ENCODE data around the gene ITPKA. TPM values are rescaled to one million over a fixed set of nuclear protein-coding genes. Genes with fewer than 3 reads are reported as not detected.

ITPKA gene
- total RNA-seq, 1 donor from 2014 or later = 1.0 TPM

- Mint-ChIP-seq H3K4me1 (ENCODE audit: low read depth) (no peaks in the 10 kb centered on the region), H3K4me3 (ENCODE audit: low read depth) (no peak overlapping the region), H3K36me3 (ENCODE audit: insufficient read depth) (peaks cover 7% of the 10 kb centered on the region), H3K27ac (no peak overlapping the region), H3K27me3 (no peaks in the 10 kb centered on the region), H3K9me3 (ENCODE audit: low read depth) (no peaks in the 10 kb centered on the region)
- no peak for DNase-seq (ENCODE audit: low spot score, unreplicated experiment)
- TF ChIP-seq, protein P1, sequence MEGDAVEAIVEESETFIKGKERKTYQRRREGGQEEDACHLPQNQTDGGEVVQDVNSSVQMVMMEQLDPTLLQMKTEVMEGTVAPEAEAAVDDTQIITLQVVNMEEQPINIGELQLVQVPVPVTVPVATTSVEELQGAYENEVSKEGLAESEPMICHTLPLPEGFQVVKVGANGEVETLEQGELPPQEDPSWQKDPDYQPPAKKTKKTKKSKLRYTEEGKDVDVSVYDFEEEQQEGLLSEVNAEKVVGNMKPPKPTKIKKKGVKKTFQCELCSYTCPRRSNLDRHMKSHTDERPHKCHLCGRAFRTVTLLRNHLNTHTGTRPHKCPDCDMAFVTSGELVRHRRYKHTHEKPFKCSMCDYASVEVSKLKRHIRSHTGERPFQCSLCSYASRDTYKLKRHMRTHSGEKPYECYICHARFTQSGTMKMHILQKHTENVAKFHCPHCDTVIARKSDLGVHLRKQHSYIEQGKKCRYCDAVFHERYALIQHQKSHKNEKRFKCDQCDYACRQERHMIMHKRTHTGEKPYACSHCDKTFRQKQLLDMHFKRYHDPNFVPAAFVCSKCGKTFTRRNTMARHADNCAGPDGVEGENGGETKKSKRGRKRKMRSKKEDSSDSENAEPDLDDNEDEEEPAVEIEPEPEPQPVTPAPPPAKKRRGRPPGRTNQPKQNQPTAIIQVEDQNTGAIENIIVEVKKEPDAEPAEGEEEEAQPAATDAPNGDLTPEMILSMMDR (IDR thresholded peaks at IDR 0.05; ENCODE audit: unreplicated experiment) = no peak
Observed at GRCh38 chr15:41535544-41535943, 41.9 kb downstream of the ITPKA start.

- no peaks in the 10 kb centered on the region for H3K27me3 Mint-ChIP-seq
- TF ChIP-seq, protein P1 (IDR thresholded peaks at IDR 0.05; ENCODE audit: unreplicated experiment) = no peak
- DNase-seq (ENCODE audit: low spot score, unreplicated experiment) = no peak
- H3K9me3 Mint-ChIP-seq (ENCODE audit: low read depth) = no peaks in the 10 kb centered on the region
- H3K36me3 Mint-ChIP-seq (ENCODE audit: insufficient read depth) = peaks cover 7% of the 10 kb centered on the region
- H3K27ac Mint-ChIP-seq = no peak overlapping the region
- H3K4me1 Mint-ChIP-seq (ENCODE audit: low read depth) = no peaks in the 10 kb centered on the region
- H3K4me3 Mint-ChIP-seq (ENCODE audit: low read depth) = no peak overlapping the region
Observed at GRCh38 chr15:41536866-41537265, 43.2 kb downstream of the ITPKA start.

GRCh38 chr15:41543521-41543870 lies 49.8 kb downstream of the ITPKA start:
- Mint-ChIP-seq H3K4me3 (ENCODE audit: low read depth) (peak overlapping the region; percentile 97), H3K36me3 (ENCODE audit: insufficient read depth) (no peaks in the 10 kb centered on the region), H3K9me3 (ENCODE audit: low read depth) (no peaks in the 10 kb centered on the region), H3K4me1 (ENCODE audit: low read depth) (peaks cover 2% of the 10 kb centered on the region), H3K27me3 (no peaks in the 10 kb centered on the region), H3K27ac (peak overlapping the region; percentile 99)
- DNase-seq (ENCODE audit: low spot score, unreplicated experiment) = no peak
- TF ChIP-seq, protein P1 (IDR thresholded peaks at IDR 0.05; ENCODE audit: unreplicated experiment) = no peak

DNA sequence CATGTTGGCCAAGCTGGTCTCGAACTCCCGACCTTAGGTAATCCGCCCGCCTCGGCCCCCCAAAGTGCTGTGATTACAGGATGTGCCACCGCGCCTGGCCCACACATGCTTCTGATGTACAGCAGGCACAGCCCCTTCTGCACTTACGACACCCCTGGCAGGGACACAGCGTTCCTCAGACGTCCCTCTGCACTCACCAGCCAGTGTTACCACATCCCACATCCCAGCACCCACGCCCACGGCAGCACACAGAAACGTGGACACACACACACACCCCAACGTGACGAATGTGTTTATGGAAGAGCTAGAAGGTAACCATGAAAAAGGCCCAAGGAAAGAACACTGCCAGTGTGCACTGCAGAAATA lies 51.0 kb downstream of the ITPKA start:
- TF ChIP-seq, protein P1 (IDR thresholded peaks at IDR 0.05; ENCODE audit: unreplicated experiment) = no peak
- peak overlapping the region; percentile 81 for H3K27ac Mint-ChIP-seq
- H3K4me1 Mint-ChIP-seq (ENCODE audit: low read depth) = peaks cover 2% of the 10 kb centered on the region
- peak overlapping the region; percentile 97 for H3K4me3 Mint-ChIP-seq (ENCODE audit: low read depth)
- no peaks in the 10 kb centered on the region for H3K9me3 Mint-ChIP-seq (ENCODE audit: low read depth)
- H3K27me3 Mint-ChIP-seq = no peaks in the 10 kb centered on the region
- H3K36me3 Mint-ChIP-seq (ENCODE audit: insufficient read depth) = no peaks in the 10 kb centered on the region
- no peak for DNase-seq (ENCODE audit: low spot score, unreplicated experiment)

- Mint-ChIP-seq H3K27ac (peak overlapping the region; percentile 89), H3K4me3 (ENCODE audit: low read depth) (peak overlapping the region; percentile 97), H3K4me1 (ENCODE audit: low read depth) (peaks cover 2% of the 10 kb centered on the region), H3K9me3 (ENCODE audit: low read depth) (no peaks in the 10 kb centered on the region), H3K36me3 (ENCODE audit: insufficient read depth) (no peaks in the 10 kb centered on the region), H3K27me3 (no peaks in the 10 kb centered on the region)
- TF ChIP-seq, protein P1 (IDR thresholded peaks at IDR 0.05; ENCODE audit: unreplicated experiment) = no peak
- no peak for DNase-seq (ENCODE audit: low spot score, unreplicated experiment)
Observed at GRCh38 chr15:41545218-41545617, 51.5 kb downstream of the ITPKA start.

Measured in progenitor cell of endocrine pancreas (in vitro differentiated cells).